Measurements from ENCODE around the gene FOXA3.

FOXA3 gene
- 0 to 0.60 (median 0.22) reads per million in 3 experiments for total RNA-seq

DNA sequence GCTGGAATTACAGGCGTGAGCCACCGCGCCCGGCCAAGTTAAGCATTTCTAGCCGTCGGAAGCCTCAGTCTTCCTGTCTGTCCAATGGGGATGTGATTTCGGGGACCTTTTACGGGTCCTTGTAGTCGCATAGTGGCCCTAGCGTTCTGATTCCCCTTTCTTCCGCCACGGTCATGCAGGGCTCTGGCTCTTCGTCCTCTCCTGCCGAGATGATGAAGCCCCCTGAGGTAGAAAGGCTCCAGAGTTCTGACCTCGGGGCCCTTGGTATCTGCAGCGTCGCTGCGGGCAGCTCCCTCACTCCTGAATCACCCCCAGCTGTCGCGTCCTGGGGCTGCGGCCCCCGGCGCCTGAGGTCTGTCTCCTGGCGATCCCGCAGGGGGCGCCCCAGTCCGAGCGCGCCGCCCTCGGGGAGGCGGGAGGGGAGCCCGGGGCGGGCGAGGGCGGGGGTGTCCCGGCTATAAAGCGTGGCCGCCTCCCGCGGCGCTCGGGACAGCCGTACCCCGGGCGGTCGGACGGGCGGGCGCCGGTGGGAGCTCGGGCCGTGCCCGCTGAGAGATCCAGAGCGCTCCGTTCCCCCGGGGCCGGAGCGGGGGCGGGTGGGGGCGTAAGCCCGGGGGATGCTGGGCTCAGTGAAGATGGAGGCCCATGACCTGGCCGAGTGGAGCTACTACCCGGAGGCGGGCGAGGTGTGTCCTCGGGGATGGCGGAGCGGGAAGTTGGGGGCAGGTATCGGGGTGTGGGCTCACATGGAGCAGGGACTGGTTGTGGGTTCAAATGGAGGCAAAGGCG lies at the start of gene FOXA3:
FOXA3 (plus strand) TSS at position 487 of the 789 bp plus-strand sequence; CDS start at position 618, 131 bp downstream.
- peak; percentile 56 for DNase-seq

DNA sequence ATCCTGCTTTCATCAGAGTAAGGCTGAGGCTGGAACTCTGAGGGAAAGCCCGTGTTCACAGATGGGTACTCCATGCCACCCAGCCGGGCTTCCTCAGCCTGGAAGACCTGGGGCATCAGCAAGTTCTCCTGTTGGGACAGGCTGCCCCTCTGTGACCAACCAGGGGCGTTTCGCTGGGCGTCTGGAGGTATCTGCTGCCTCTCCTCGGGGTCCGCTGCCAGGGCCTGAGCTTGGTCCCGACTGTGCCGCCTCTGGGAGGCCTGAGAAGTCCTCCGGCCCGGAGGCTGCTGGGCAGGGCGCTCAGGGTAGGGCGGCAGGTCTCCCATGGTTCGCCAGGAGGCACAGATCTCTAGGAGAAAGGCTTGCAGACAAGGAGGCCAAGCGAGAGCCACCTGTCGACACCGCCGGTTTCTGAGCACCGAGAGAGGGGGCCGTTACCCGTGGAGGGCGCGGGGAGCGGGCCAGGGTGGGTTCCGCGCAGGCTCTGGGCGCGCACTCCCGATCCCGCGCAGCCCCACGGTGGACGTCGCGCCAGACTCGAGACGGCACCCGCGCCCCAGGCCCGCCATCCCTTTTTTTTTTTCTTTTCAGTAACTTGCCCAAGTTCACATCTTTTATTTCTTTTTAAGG lies 49.2 kb upstream of the FOXA3 start, which contains the start of gene RSPH6A:
RSPH6A (minus strand) TSS at position 458 of the 630 bp plus-strand sequence; CDS start at position 326, 132 bp downstream.
- DNase-seq: no peak

GRCh38 chr19:45815481-45816216 lies 48.5 kb upstream of the FOXA3 start:
- no peak for DNase-seq

GRCh38 chr19:45816236-45817009 lies 47.7 kb upstream of the FOXA3 start:
- DNase-seq: no peak

DNA sequence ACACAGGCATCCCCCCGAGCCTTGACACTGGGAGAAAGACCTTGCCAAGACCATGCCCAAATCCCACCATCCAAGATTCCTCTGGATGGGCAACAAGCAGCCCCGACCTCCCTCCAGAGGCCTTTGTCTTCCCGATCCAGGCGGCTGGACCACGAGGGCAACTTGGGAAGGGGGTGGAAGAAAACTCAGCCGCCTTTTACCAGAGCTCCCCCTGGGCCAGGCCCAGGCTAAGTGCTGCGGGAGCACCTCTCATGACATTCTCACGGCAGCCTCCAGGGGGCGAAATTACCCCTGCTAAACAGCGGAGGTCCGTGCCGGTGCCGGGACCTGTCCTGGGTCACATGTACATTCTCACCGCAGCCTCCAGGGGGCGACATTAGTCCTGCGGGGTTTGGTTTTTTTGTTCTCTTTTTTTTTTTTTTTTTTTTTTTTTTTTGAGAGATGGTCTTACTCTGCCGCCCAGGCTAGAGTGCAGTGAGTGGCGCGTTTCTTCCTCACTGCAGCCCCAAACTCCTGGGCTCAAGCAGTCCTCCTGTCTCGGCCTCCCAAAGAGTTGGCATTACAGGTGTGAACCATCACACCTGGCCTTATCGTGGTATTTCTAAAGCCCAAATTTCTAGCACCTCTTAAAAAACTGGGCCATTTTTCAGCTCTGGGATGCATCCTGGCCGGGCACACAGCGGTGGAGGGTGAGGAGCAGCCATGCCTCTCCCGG lies 47.0 kb upstream of the FOXA3 start:
- peak; percentile 91 for DNase-seq

- no peak for DNase-seq
These were observed 46.3 kb upstream of the FOXA3 start for GRCh38 chr19:45817725-45818301.

DNA sequence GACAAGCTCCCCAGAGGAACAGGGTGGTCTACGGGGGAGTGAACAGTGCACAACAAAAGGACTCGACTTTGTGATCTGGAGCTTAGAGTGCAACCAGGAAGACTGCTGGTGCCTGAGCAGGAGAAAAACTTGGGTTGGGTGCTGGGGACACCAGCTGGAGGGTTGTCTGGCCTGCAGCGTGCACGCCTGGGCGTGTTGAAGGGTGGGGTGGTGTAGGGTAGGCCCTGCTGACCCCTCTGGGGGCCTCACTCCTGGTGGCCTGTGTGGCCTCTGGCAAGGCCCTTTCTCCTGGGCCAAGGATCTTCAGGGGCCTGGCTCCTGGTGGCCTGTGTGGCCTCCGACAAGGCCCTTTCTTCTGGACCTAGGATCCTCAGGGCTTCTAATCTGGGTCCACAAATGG lies 44.4 kb upstream of the FOXA3 start:
- no peak for DNase-seq

GRCh38 chr19:45820413-45821102 lies 43.6 kb upstream of the FOXA3 start:
- no peak for DNase-seq

GRCh38 chr19:45821103-45821521 lies 43.0 kb upstream of the FOXA3 start:
- no peak for DNase-seq

GRCh38 chr19:45821570-45821969 lies 42.6 kb upstream of the FOXA3 start:
- no peak for DNase-seq

- no peak for DNase-seq
These were observed 41.4 kb upstream of the FOXA3 start for GRCh38 chr19:45822716-45823115.

GRCh38 chr19:45823182-45823581 lies 40.9 kb upstream of the FOXA3 start:
- DNase-seq: no peak

DNA sequence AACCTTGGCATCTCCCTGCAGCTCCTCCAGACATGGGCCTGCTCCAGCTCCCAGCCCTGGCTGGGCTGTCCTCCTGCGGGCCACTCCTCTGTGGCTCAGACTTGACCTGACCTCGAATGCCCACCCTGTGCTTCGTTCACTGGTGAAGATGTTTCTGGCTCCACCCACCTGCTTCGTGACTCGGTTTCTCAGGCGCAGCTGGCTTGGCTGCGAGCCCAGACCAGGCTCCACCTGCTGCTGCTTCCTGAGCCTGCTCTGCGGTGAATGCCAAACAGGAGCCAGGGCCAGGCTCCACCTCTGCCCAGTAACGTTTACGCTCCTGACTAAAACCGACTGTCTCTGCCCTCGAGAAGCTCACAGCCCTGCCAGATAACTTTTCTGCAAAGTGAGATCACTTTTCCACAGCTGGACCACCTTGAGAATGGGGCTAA lies 40.1 kb upstream of the FOXA3 start:
- DNase-seq: no peak

DNA sequence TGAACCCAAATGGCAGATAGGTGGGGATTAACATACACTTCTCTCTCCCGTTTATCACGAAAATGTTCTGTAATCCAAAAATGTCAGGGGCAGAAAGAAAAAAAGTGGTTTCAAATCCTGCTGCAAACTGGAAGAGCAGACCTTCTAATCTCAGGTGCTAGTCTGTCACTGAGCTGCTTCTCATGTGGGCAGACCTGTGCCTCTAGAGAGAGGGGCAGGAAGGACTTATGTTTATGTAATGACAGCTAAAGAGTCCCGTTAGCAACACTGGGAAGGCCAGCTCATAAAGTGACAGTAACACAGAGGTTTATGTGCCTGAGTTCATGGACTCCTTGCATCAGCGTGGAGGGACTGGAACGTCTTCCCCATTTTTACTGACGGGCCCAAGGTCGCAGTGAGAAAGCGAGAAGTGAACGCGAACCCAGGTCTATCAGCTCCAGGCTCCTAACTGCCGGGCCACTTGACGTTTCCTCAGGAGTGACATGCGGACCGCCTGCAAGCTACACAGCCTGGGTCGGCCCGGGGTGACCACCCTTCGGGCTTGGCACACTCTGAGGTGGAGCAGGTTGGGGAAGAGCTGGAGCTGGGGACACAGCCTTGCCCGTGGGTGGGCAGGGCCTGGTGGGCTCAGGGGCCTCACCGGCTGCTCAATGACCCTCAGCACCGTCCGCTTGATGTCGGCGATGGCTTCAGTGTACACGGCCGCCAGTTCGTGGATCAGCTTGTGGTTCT lies 39.4 kb upstream of the FOXA3 start:
- no peak for DNase-seq

- DNase-seq: no peak
These were observed 38.9 kb upstream of the FOXA3 start for GRCh38 chr19:45825263-45825605.

GRCh38 chr19:45825917-45826893 lies 37.9 kb upstream of the FOXA3 start:
- no peak for DNase-seq

- no peak for DNase-seq
These were observed 37.2 kb upstream of the FOXA3 start for GRCh38 chr19:45826934-45827333.

DNA sequence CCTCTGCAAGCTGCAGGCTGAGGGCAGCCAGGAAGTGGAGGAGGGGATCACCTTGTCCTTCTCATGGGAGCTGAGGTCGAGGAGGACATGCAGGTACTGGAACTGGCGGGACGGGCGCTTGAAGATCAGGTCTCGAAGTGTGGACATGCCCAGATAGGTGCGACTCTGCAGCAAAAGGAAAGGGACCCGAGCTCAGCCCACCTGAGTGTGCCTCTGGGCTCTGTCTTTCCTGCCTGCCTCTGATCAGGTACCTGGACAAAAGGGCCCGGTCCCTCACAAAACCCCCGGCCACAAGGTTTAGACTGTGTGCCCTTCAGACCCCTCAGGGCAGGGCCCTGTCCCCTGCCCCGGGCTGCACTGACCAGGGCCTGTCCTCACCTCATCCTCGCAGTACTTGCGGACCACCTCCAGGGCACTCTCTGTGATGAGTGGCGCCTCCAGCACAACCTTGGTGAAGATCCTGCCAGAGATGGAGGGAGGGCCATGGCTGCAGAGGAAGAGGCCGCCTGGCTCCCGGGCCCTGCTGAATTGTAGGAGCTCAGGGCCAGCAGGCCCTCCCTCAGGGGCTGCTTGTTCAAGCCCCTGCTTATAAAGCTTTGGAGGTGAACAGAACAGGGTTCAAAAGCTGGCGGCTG lies 36.5 kb upstream of the FOXA3 start:
- no peak for DNase-seq

All from central memory CD4-positive, alpha-beta T cell (primary cell).